8988T (cell line): ENCODE results near the gene SHMT1.

ENCODE experiments used
- DNase-seq: peaks from one replicate; pipeline ENCODE4 v3.0.0; 2011

The SHMT1 gene

GRCh38 chr17:18280766-18281371 lies 82.5 kb downstream of the SHMT1 start:
- DNase-seq: no peak

- no peak for DNase-seq
Observed at GRCh38 chr17:18280249-18280648, 83.1 kb downstream of the SHMT1 start.

DNA sequence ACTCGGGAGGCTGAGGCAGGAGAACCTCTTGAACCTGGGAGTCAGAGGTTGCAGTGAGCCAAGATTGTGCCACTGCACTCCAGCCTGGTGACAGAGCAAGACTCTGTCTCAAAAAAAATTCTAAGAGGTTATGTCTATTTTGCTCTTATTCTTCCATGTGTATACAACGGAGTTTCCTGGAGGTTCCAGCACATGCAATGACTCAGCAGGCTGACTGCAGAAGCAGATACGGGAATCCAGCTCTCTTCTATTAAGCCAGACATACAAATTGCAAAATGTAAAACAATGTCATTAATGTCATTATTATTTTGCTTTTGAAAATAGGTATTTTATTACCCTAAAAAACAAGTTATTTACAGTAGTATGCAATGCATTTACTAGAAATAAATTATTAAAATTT lies 84.5 kb downstream of the SHMT1 start:
- no peak for DNase-seq
